ENCODE results near the gene PRRT4. TPM values are rescaled to one million over a fixed set of nuclear protein-coding genes. Genes with fewer than 3 reads are reported as not detected.

The PRRT4 gene
- total and polyA plus RNA-seq, 4 donors: 0.12 to 1.3 (median 0.59) TPM

GRCh38 chr7:128353189-128353588 lies 8.3 kb downstream of the PRRT4 start:
- DNase-seq (no peak), ATAC-seq (ENCODE audit: insufficient read depth, low FRiP score) (no peak)
- Histone ChIP-seq H3K4me1 (ENCODE audit: control insufficient read depth in 5 of 5, insufficient read depth in 5 of 5, low read length in 5 of 5) (peaks cover 3 to 9% (median 5%) of the 10 kb centered on the region in 5 donors), H3K9me3 (ENCODE audit: control insufficient read depth in 4 of 4, insufficient read depth in 3 of 4, low read length in 3 of 4) (no peaks in the 10 kb centered on the region), H3K27ac (ENCODE audit: low read depth in 1 of 2, low read length in 1 of 2) (no peak overlapping the region), H3K4me3 (no peak overlapping the region), H3K27me3 (ENCODE audit: control insufficient read depth in 3 of 3, insufficient read depth in 3 of 3, low read length in 2 of 3) (peaks cover 4 to 28% (median 16%) of the 10 kb centered on the region in 3 donors), H3K36me3 (ENCODE audit: control insufficient read depth in 4 of 4, insufficient read depth in 4 of 4, low read length in 4 of 4) (no peaks in the 10 kb centered on the region), H3K9ac (ENCODE audit: insufficient read depth in 1 of 2, low read length in 2 of 2) (no peak overlapping the region)
- 75 to 86% methylated on average over 3 of the region's 3 CpGs for WGBS, 2 donors
- no peak for TF ChIP-seq CTCF (IDR thresholded peaks at IDR 0.05; ENCODE audit: control extremely low read depth, extremely low read depth)

- no peak for ATAC-seq (ENCODE audit: insufficient read depth, low FRiP score)
- peaks cover 4 to 28% (median 16%) of the 10 kb centered on the region in 3 donors for H3K27me3 ChIP-seq (ENCODE audit: control insufficient read depth in 3 of 3, insufficient read depth in 3 of 3, low read length in 2 of 3)
These were observed 8.9 kb downstream of the PRRT4 start for GRCh38 chr7:128352636-128353035.

GRCh38 chr7:128352153-128352537 lies 9.3 kb downstream of the PRRT4 start:
- TF ChIP-seq CTCF (IDR thresholded peaks at IDR 0.05; ENCODE audit: control extremely low read depth, extremely low read depth): peak; percentile 33
- 9 to 15% methylated on average over 25 to 34 of the region's 34 CpGs for WGBS, 2 donors
- Histone ChIP-seq H3K4me1 (ENCODE audit: control insufficient read depth in 5 of 5, insufficient read depth in 5 of 5, low read length in 5 of 5) (peaks cover 3 to 9% (median 5%) of the 10 kb centered on the region in 5 donors), H3K36me3 (ENCODE audit: control insufficient read depth in 4 of 4, insufficient read depth in 4 of 4, low read length in 4 of 4) (no peaks in the 10 kb centered on the region), H3K9me3 (ENCODE audit: control insufficient read depth in 4 of 4, insufficient read depth in 3 of 4, low read length in 3 of 4) (no peaks in the 10 kb centered on the region), H3K4me3 (no peak overlapping the region), H3K9ac (ENCODE audit: insufficient read depth in 1 of 2, low read length in 2 of 2) (no peak overlapping the region), H3K27ac (ENCODE audit: low read depth in 1 of 2, low read length in 1 of 2) (no peak overlapping the region), H3K27me3 (ENCODE audit: control insufficient read depth in 3 of 3, insufficient read depth in 3 of 3, low read length in 2 of 3) (peaks cover 4 to 28% (median 16%) of the 10 kb centered on the region in 3 donors)
- DNase-seq: peak; percentile 50 to 72 (median 55)
- ATAC-seq (ENCODE audit: insufficient read depth, low FRiP score): no peak

More at GRCh38 chr7:128352636-128353035, 8.9 kb downstream of the PRRT4 start:
- no peak overlapping the region for H3K9ac ChIP-seq (ENCODE audit: insufficient read depth in 1 of 2, low read length in 2 of 2)
- WGBS, 2 donors: 70% methylated on average over 8 of the region's 8 CpGs
- H3K36me3 ChIP-seq (ENCODE audit: control insufficient read depth in 4 of 4, insufficient read depth in 4 of 4, low read length in 4 of 4): no peaks in the 10 kb centered on the region
- TF ChIP-seq CTCF (IDR thresholded peaks at IDR 0.05; ENCODE audit: control extremely low read depth, extremely low read depth): no peak
- no peaks in the 10 kb centered on the region for H3K9me3 ChIP-seq (ENCODE audit: control insufficient read depth in 4 of 4, insufficient read depth in 3 of 4, low read length in 3 of 4)
- peaks cover 3 to 9% (median 5%) of the 10 kb centered on the region in 5 donors for H3K4me1 ChIP-seq (ENCODE audit: control insufficient read depth in 5 of 5, insufficient read depth in 5 of 5, low read length in 5 of 5)
- H3K27ac ChIP-seq (ENCODE audit: low read depth in 1 of 2, low read length in 1 of 2): no peak overlapping the region
- H3K4me3 ChIP-seq: no peak overlapping the region
- no peak for DNase-seq

Data from lung (tissue), 12 donors.